Measurements from ENCODE around the gene IDI2.

The IDI2 gene

DNA sequence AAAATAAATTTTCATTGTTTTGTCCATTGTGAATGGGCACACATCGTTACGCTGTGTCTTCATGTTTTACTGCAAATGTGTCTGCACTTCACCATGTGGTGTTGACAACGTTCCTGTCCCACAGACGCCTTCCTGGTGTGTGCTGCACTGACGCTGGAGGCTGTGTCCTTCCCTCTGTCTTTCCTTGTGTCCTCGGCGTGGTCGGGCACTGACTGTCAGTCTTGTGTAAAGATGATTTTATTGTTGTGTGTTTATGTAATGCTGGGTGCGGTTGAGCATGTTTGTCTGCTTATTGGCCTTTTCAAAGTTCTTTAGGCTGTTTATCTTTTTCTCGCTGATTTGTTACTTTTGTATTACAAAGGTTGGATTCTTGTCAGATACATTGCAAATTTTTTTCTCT, 18.1 kb downstream of the IDI2 start:
- no peak overlapping the region for H3K4me3 ChIP-seq (ENCODE audit: low read length)
- no peak overlapping the region for H3K9ac ChIP-seq (ENCODE audit: low read depth, low read length)
- no peaks in the 10 kb centered on the region for H3K4me1 ChIP-seq (ENCODE audit: insufficient read depth, low read length)
- no peaks in the 10 kb centered on the region for H3K27me3 ChIP-seq (ENCODE audit: insufficient read depth, low read length)
- WGBS, result 94% methylated on average over 10 of the region's 10 CpGs
- peaks cover 99% of the 10 kb centered on the region for H3K36me3 ChIP-seq (ENCODE audit: insufficient read depth, low read length)
- H3K9me3 ChIP-seq (ENCODE audit: insufficient read depth, low read depth, low read length), result no peaks in the 10 kb centered on the region
- H3K27ac ChIP-seq (ENCODE audit: low read depth, low read length), result no peak overlapping the region

DNA sequence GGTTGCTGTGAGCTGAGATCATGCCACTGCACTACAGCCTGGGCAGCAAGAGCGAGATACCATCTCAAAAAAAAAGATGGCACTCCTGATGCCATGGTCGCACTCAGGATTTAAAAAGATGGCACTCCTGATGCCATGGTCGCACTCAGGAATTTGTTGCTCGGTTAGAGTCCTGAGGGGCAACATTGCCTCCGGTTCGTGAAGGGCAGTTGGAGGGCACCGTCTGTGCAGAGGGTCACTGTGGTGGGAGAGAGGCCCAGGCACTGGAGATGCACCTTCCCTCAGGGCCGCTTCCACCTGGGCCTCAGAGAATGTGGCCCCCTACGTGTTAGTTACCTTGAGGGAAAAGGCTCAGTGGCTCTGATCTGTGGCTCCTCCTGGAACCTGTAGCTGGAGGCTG, 19.1 kb downstream of the IDI2 start:
- WGBS, result 95% methylated on average over 9 of the region's 9 CpGs
- H3K36me3 ChIP-seq (ENCODE audit: insufficient read depth, low read length), result peaks cover 99% of the 10 kb centered on the region
- H3K4me1 ChIP-seq (ENCODE audit: insufficient read depth, low read length), result no peaks in the 10 kb centered on the region
- H3K27ac ChIP-seq (ENCODE audit: low read depth, low read length), result no peak overlapping the region
- no peak overlapping the region for H3K4me3 ChIP-seq (ENCODE audit: low read length)
- H3K9me3 ChIP-seq (ENCODE audit: insufficient read depth, low read depth, low read length), result no peaks in the 10 kb centered on the region
- H3K27me3 ChIP-seq (ENCODE audit: insufficient read depth, low read length), result no peaks in the 10 kb centered on the region
- H3K9ac ChIP-seq (ENCODE audit: low read depth, low read length), result no peak overlapping the region

DNA sequence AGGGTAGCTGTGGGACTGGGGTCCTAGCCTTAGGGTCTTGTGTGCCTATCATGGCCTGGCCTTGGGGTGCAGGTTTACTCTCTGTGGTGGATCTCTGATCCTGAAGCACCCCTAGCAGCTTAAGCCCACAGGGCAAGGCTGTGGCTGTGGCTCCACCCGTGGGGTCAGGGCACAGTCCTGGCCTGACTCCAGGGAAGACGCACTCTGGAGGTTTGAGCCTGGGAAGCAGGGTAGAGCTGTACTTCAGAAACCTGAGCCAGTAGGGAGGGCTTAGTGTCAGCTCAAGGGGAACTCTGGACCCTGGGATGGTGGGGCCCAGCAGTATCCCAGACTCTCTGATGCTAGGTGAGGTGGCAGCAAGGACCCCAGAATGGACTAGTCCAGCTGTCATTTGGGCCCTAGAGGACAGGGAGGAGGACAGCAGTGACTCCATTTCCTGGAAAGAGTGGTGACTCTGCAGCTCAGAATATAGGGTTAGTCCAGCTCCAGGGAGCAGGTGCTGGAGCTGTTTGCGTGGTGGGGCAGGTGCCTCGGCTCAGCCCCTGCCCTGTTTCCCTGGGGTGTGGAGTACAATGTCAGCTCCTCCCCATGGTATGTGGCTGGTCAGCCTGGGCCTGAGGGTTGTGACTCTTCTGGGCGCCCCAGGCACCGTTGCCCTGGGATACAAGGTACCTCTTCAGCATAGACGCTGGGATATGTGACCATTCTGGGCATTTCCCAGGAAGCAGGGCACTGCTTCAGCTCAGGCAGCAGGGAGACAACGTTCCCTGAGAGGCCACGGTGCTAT, 21.6 kb downstream of the IDI2 start:
- Histone ChIP-seq H3K9me3 (ENCODE audit: insufficient read depth, low read depth, low read length) (no peaks in the 10 kb centered on the region), H3K4me3 (ENCODE audit: low read length) (no peak overlapping the region), H3K4me1 (ENCODE audit: insufficient read depth, low read length) (no peaks in the 10 kb centered on the region), H3K36me3 (ENCODE audit: insufficient read depth, low read length) (peaks cover 98% of the 10 kb centered on the region), H3K27ac (ENCODE audit: low read depth, low read length) (no peak overlapping the region), H3K27me3 (ENCODE audit: insufficient read depth, low read length) (no peaks in the 10 kb centered on the region), H3K9ac (ENCODE audit: low read depth, low read length) (no peak overlapping the region)
- 93% methylated on average over 9 of the region's 9 CpGs for WGBS

- Histone ChIP-seq H3K4me3 (ENCODE audit: low read length) (no peak overlapping the region), H3K27ac (ENCODE audit: low read depth, low read length) (no peak overlapping the region), H3K27me3 (ENCODE audit: insufficient read depth, low read length) (no peaks in the 10 kb centered on the region), H3K9ac (ENCODE audit: low read depth, low read length) (no peak overlapping the region), H3K36me3 (ENCODE audit: insufficient read depth, low read length) (peaks cover 98% of the 10 kb centered on the region), H3K9me3 (ENCODE audit: insufficient read depth, low read depth, low read length) (no peaks in the 10 kb centered on the region), H3K4me1 (ENCODE audit: insufficient read depth, low read length) (no peaks in the 10 kb centered on the region)
- WGBS, result 98% methylated on average over 5 of the region's 5 CpGs
Measured at GRCh38 chr10:1002425-1003006, 23.1 kb downstream of the IDI2 start.

DNA sequence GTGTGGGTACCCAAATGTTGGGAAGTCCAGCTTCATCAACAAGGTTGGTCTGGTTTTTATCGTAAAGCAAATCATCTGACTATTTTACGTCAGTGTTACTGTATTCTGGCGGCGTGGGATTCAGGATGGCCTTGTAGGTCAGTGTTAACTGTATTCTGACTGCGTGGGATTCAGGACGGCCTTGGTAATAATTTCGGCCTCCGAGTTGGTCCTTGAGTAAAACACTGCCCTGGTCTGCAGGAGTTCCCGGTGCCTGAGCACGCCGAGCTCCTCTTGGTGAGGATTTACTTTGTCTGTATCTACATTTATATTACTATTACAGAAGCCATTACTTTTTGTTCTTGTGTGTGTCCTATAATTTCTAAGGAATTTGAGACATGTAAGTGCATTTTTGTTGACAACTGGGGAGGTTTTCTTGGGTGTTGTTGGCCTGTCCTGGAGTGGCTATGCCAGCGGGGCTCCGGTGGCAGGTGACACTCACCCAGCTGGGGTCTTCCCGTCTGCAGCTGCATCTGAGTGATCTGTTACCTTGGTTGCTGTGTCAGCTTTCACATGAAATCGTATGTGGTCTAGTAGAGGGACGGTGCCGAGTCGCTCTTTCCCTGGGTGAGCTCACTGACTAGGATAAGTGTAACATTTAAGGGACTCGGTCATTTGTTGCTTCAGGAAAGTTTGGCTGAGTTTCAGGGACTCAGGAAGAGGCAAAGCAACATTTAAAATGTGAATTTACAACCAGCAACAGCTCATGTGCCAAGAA, 28.2 kb downstream of the IDI2 start:
- no peak overlapping the region for H3K4me3 ChIP-seq (ENCODE audit: low read length)
- H3K27me3 ChIP-seq (ENCODE audit: insufficient read depth, low read length), result no peaks in the 10 kb centered on the region
- H3K27ac ChIP-seq (ENCODE audit: low read depth, low read length), result no peak overlapping the region
- H3K9me3 ChIP-seq (ENCODE audit: insufficient read depth, low read depth, low read length), result no peaks in the 10 kb centered on the region
- no peaks in the 10 kb centered on the region for H3K4me1 ChIP-seq (ENCODE audit: insufficient read depth, low read length)
- no peak overlapping the region for H3K9ac ChIP-seq (ENCODE audit: low read depth, low read length)
- peaks cover 99% of the 10 kb centered on the region for H3K36me3 ChIP-seq (ENCODE audit: insufficient read depth, low read length)
- WGBS, result 89% methylated on average over 19 of the region's 19 CpGs

GRCh38 chr10:996031-996430, 29.6 kb downstream of the IDI2 start:
- Histone ChIP-seq H3K36me3 (ENCODE audit: insufficient read depth, low read length) (peaks cover 91% of the 10 kb centered on the region), H3K9me3 (ENCODE audit: insufficient read depth, low read depth, low read length) (no peaks in the 10 kb centered on the region), H3K27me3 (ENCODE audit: insufficient read depth, low read length) (no peaks in the 10 kb centered on the region), H3K4me3 (ENCODE audit: low read length) (no peak overlapping the region), H3K9ac (ENCODE audit: low read depth, low read length) (no peak overlapping the region), H3K4me1 (ENCODE audit: insufficient read depth, low read length) (no peaks in the 10 kb centered on the region), H3K27ac (ENCODE audit: low read depth, low read length) (no peak overlapping the region)
- 97% methylated on average over 12 of the region's 12 CpGs for WGBS

DNA sequence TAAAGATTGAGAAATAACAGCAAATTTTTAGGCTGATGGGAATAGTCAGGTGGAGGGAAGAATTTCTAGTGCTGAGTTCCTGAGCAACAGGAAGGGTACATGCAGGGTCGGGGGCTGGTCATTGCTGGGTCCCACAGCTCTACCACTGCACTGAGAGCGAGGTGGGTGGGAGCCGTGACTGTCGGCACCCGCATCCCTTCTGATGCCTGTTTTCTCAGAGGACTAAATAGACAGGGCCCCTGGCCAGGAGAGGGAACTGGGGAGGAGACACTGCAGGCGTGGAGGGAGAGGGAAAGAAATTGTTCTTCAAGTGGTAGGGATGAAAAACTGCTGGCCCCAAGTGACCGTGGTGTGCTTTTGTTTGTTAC, 30.1 kb downstream of the IDI2 start:
- WGBS, result 96% methylated on average over 7 of the region's 7 CpGs
- Histone ChIP-seq H3K4me3 (ENCODE audit: low read length) (no peak overlapping the region), H3K36me3 (ENCODE audit: insufficient read depth, low read length) (peaks cover 91% of the 10 kb centered on the region), H3K4me1 (ENCODE audit: insufficient read depth, low read length) (no peaks in the 10 kb centered on the region), H3K9ac (ENCODE audit: low read depth, low read length) (no peak overlapping the region), H3K27me3 (ENCODE audit: insufficient read depth, low read length) (no peaks in the 10 kb centered on the region), H3K27ac (ENCODE audit: low read depth, low read length) (no peak overlapping the region), H3K9me3 (ENCODE audit: insufficient read depth, low read depth, low read length) (no peaks in the 10 kb centered on the region)

DNA sequence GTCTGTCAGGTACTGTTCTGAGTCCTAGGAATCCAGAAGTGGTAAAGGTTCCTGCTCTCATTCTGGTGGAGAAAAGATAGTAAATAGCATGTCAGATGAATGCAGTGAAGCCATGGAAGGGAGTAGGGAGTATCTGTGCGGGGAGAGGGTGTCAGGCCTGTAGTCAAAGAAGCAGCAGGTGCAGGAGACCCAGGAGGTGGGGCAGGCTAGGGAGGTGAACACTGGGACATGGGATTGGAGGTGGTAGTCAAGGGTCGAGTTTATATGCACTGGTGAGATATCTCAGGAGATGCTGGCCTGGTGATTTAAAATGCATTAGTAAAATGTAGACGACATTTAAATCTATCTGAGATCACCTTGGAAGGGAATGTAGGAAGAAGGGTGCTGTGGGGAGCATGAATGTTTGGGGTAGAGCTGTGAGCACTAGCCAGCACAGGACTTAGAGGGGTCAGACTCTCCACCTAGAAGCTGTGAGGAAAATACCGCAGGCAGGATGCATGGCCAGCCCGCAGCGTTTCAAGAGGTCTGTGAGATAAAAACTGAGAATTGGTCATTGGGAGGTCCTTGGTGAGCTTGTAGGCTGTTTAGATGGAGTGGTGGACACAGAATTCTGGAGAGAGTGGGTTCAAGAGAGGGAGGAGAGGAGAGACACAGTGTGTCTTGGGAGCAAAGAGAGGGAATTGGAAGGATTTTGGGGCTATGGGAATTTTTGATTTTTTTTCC, 30.7 kb downstream of the IDI2 start:
- H3K4me1 ChIP-seq (ENCODE audit: insufficient read depth, low read length), result 0 out of 2 replicates have a peak, but pooled peaks cover under 1% of the 10 kb centered on the region
- H3K27me3 ChIP-seq (ENCODE audit: insufficient read depth, low read length), result no peaks in the 10 kb centered on the region
- H3K36me3 ChIP-seq (ENCODE audit: insufficient read depth, low read length), result peaks cover 87% of the 10 kb centered on the region
- WGBS, result 93% methylated on average over 6 of the region's 6 CpGs
- H3K9me3 ChIP-seq (ENCODE audit: insufficient read depth, low read depth, low read length), result no peaks in the 10 kb centered on the region
- H3K4me3 ChIP-seq (ENCODE audit: low read length), result no peak overlapping the region
- H3K9ac ChIP-seq (ENCODE audit: low read depth, low read length), result no peak overlapping the region
- no peak overlapping the region for H3K27ac ChIP-seq (ENCODE audit: low read depth, low read length)

- Histone ChIP-seq H3K9ac (ENCODE audit: low read depth, low read length) (no peak overlapping the region), H3K4me1 (ENCODE audit: insufficient read depth, low read length) (peaks cover 8% of the 10 kb centered on the region; the same call in 1 of the 2 replicates), H3K27ac (ENCODE audit: low read depth, low read length) (no peak overlapping the region), H3K27me3 (ENCODE audit: insufficient read depth, low read length) (no peaks in the 10 kb centered on the region), H3K36me3 (ENCODE audit: insufficient read depth, low read length) (peaks cover 73% of the 10 kb centered on the region), H3K4me3 (ENCODE audit: low read length) (no peak overlapping the region), H3K9me3 (ENCODE audit: insufficient read depth, low read depth, low read length) (no peaks in the 10 kb centered on the region)
Measured at GRCh38 chr10:992871-993270, 32.8 kb downstream of the IDI2 start.

DNA sequence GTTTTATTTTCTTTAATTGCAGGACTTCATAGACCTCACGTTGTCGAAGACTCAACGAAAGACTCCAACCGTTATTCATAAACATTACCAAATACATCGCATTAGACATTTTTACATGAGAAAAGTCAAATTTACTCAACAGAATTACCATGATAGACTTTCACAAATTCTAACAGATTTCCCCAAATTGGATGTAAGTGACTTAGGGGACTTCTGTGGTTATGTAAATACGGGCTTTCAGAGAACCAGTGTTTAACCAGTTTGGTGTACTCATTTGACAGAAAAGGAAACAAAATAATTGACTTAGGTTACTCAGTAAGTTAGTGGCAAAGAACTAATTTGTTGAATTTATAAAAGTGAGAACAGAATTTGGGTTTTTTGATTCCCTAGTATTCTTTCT, 33.2 kb downstream of the IDI2 start:
- peaks cover 69% of the 10 kb centered on the region for H3K36me3 ChIP-seq (ENCODE audit: insufficient read depth, low read length)
- no peak overlapping the region for H3K4me3 ChIP-seq (ENCODE audit: low read length)
- no peaks in the 10 kb centered on the region for H3K27me3 ChIP-seq (ENCODE audit: insufficient read depth, low read length)
- H3K9ac ChIP-seq (ENCODE audit: low read depth, low read length), result no peak overlapping the region
- no peak overlapping the region for H3K27ac ChIP-seq (ENCODE audit: low read depth, low read length)
- peaks cover 9% of the 10 kb centered on the region; the same call in 1 of the 2 replicates for H3K4me1 ChIP-seq (ENCODE audit: insufficient read depth, low read length)
- H3K9me3 ChIP-seq (ENCODE audit: insufficient read depth, low read depth, low read length), result no peaks in the 10 kb centered on the region
- 96% methylated on average over 6 of the region's 6 CpGs for WGBS

- Histone ChIP-seq H3K4me1 (ENCODE audit: insufficient read depth, low read length) (peaks cover 13% of the 10 kb centered on the region; the same call in 1 of the 2 replicates), H3K9me3 (ENCODE audit: insufficient read depth, low read depth, low read length) (no peaks in the 10 kb centered on the region), H3K4me3 (ENCODE audit: low read length) (no peak overlapping the region), H3K9ac (ENCODE audit: low read depth, low read length) (no peak overlapping the region), H3K27ac (ENCODE audit: low read depth, low read length) (no peak overlapping the region), H3K27me3 (ENCODE audit: insufficient read depth, low read length) (no peaks in the 10 kb centered on the region), H3K36me3 (ENCODE audit: insufficient read depth, low read length) (peaks cover 52% of the 10 kb centered on the region)
- 97% methylated on average over 6 of the region's 6 CpGs for WGBS
Measured at GRCh38 chr10:990808-991207, 34.9 kb downstream of the IDI2 start.

Data from HUES64 (cell line).